Transverse colon (tissue), 4 donors: Measurements from ENCODE around the gene UCKL1. TPM values are rescaled to one million over a fixed set of nuclear protein-coding genes. Genes with fewer than 3 reads are reported as not detected.

ENCODE experiments used
- DNase-seq: peaks from one replicate; pipeline ENCODE4 v3.0.0-alpha.2; 2019
- H3K27ac ChIP-seq, 4 donors: fragments of 200-600 bp; sonication (generic); 2 replicates each; pipeline ENCODE4 v1.5.1; 2016 to 2018; ENCODE audit warnings: inconsistent platforms in 4 of 4
- H3K27me3 ChIP-seq: fragments of 200-600 bp; sonication (generic); 2 replicates; pipeline ENCODE4 v1.5.1; 2017; ENCODE audit warnings: inconsistent platforms
- H3K36me3 ChIP-seq, 4 donors: fragments of 200-600 bp; sonication (generic); 2 replicates each; pipeline ENCODE4 v1.5.1; 2017 to 2019; ENCODE audit warnings: inconsistent platforms in 4 of 4
- H3K4me1 ChIP-seq, 4 donors: fragments of 200-600 bp; sonication (generic); 2 replicates each; pipeline ENCODE4 v1.5.1; 2017 to 2020; ENCODE audit warnings: inconsistent platforms in 4 of 4
- H3K4me3 ChIP-seq, 4 donors: fragments of 200-600 bp; sonication (generic); 1 replicate in 1 of 4; 2 replicates in 3 of 4; pipeline versions ENCODE4 v1.5.1 to v1.6.1; 2017 to 2019; ENCODE audit warnings: inconsistent platforms in 4 of 4
- H3K9me3 ChIP-seq, 2 donors: fragments of 200-600 bp; sonication (generic); 2 replicates each; pipeline ENCODE4 v1.5.1; 2017 to 2019; ENCODE audit warnings: inconsistent platforms in 2 of 2
- EP300 ChIP-seq: sonication (generic); formaldehyde crosslinking; IDR thresholded peaks from one replicate; pipeline ENCODE4 v1.6.1; 2017; ENCODE audit warnings: antibody characterized with exemption, low read depth
- POLR2A ChIP-seq: fragments of 450-650 bp; IDR thresholded peaks from one replicate; pipeline ENCODE4 v1.6.1; 2016; ENCODE audit warnings: antibody characterized with exemption, mild to moderate bottlenecking, moderate library complexity
- POLR2AphosphoS5 ChIP-seq, 3 donors: sonication (generic); formaldehyde crosslinking; IDR thresholded peaks; one replicate each; pipeline ENCODE4 v1.6.1; 2016; ENCODE audit warnings: antibody characterized with exemption in 3 of 3
- WGBS, 2 donors: methylation state at CpG; one replicate each; pipeline ENCODE4 v1.1.5; 2018; ENCODE audit warnings: low coverage in 1 of 2; 5-methylcytosine and 5-hydroxymethylcytosine counted together
- in situ Hi-C, 4 donors: fragments of 200-750 bp; cut with MboI; loops; one replicate each; pipeline versions ENCODE4 v1.15.0 to v1.15.1; 2017; ENCODE audit warnings: low sequenced_read_pairs in 3 of 4, low pct_ligation_motif_present in 1 of 4, low pct_unique_long_range_greater_than_20kb in 1 of 4
- intact Hi-C: fragments of 100-400 bp; cut with DNase I; formaldehyde crosslinking; loops from one replicate; pipeline ENCODE4 v1.15.1; 2023; ENCODE audit warnings: low total_unique reads
- total RNA-seq, 4 donors: library from RNA; depleted of rRNA; stranded (reverse); fragments of >200 nt; gene quantifications; one replicate each; pipeline ENCODE4 v1.1.0, GENCODE V29; 2016
- TF ChIP-seq, protein P1 (sequence below), 5 experiments: fragments of 200-600 bp in 3 of 5; fragments of 450-650 bp in 2 of 5; sonication (generic) in 3 of 5; IDR thresholded peaks; 1 replicate in 2 of 5; 2 replicates in 3 of 5; pipeline ENCODE4 v1.5.1; 2016 to 2017; ENCODE audit warnings: antibody characterized with exemption in 5 of 5, inconsistent platforms in 3 of 5, mild to moderate bottlenecking in 2 of 5, moderate library complexity in 1 of 5

The UCKL1 gene
- total RNA-seq, 4 donors from 2014 or later = 41.1 to 189 (median 68.5) TPM

DNA sequence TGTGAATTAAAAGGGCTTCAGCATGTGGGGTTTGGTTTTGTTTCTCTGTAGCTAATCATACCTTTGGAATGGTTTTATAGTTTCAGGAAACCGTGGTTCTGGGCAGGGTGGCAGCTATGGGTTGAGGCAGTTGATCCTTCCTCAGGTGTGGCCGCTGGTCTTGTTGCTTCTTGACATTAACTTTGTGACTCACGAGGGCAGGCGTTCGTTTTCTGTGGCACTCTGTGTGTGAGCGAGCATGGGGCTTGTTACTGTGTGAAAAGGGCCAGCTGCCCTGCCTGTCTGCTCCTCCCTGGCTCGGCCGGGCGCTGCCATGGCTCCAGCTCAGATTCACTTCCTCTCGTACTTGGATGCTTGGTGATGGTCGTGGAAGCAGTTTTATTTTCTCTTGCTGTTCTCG is 45.0 kb downstream of the UCKL1 start:
- intact Hi-C loops (no loop called here), in situ Hi-C loops (no loop called here)
- TF ChIP-seq POLR2A (peak; percentile 25), EP300 (no peak), POLR2AphosphoS5 (IDR thresholded peaks at IDR 0.05) (peak in 2 of 3 donors; percentile 32 to 66)
- TF ChIP-seq, protein P1, sequence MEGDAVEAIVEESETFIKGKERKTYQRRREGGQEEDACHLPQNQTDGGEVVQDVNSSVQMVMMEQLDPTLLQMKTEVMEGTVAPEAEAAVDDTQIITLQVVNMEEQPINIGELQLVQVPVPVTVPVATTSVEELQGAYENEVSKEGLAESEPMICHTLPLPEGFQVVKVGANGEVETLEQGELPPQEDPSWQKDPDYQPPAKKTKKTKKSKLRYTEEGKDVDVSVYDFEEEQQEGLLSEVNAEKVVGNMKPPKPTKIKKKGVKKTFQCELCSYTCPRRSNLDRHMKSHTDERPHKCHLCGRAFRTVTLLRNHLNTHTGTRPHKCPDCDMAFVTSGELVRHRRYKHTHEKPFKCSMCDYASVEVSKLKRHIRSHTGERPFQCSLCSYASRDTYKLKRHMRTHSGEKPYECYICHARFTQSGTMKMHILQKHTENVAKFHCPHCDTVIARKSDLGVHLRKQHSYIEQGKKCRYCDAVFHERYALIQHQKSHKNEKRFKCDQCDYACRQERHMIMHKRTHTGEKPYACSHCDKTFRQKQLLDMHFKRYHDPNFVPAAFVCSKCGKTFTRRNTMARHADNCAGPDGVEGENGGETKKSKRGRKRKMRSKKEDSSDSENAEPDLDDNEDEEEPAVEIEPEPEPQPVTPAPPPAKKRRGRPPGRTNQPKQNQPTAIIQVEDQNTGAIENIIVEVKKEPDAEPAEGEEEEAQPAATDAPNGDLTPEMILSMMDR (IDR thresholded peaks at IDR 0.05) = no peak
- H3K4me3 ChIP-seq = no peak overlapping the region
- peak overlapping the region; percentile 58 to 75 (median 68) for H3K27ac ChIP-seq
- H3K27me3 ChIP-seq = no peaks in the 10 kb centered on the region
- no peaks in the 10 kb centered on the region for H3K9me3 ChIP-seq
- peak; percentile 83 for DNase-seq
- H3K36me3 ChIP-seq = no peaks in the 10 kb centered on the region
- peaks cover 15 to 62% (median 38%) of the 10 kb centered on the region in 4 donors for H3K4me1 ChIP-seq
- 37% methylated on average over 4 to 12 of the region's 12 CpGs for WGBS, 2 donors

DNA sequence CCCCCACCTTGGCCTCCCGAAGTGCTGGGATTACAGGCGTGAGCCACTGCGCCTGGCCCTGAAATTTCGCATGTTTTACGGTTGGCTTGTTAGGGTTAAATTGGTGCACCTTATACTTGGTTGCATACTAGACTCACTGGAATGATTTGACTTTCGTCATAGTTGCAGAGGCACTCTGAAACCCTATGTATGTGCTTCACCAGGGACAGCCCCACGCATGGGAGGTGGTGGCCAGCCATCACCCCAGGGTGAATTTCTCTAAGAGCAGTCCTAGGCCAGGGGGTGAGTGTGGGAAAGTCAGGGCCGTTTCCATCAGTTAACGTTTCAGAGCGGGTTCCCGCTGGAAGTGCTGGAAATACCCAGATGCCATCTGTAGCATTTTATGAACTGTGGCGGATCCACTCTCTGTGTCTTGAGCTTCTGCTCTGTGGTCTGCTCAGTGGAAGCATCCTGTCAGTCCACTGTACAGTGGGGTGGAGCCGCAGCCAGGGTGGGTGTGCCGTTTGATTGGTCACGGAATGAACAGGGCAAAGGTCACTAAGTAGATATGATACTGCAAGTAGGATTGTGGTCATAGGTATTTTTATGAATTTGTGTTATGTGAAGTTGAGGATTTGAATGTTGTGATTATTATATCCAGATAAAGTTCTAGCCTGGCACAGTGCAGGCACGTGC is 48.1 kb downstream of the UCKL1 start:
- WGBS, 2 donors = 40 to 58% methylated on average over 1 to 16 of the region's 16 CpGs
- no peak for TF ChIP-seq EP300
- peak in 1 of 3 donors; percentile 69 for TF ChIP-seq POLR2AphosphoS5 (IDR thresholded peaks at IDR 0.05)
- intact Hi-C loops (loop anchor here (5.0 kb wide), 1 partner anchor 64 kb away; no protein-coding TSS in a partner anchor), in situ Hi-C loops (no loop called here)
- DNase-seq = peak; percentile 80
- no peaks in the 10 kb centered on the region for H3K27me3 ChIP-seq
- H3K27ac ChIP-seq = peak overlapping the region; percentile 66 to 75 (median 70)
- H3K36me3 ChIP-seq = no peaks in the 10 kb centered on the region
- H3K9me3 ChIP-seq = no peaks in the 10 kb centered on the region
- H3K4me3 ChIP-seq = no peak overlapping the region
- peaks cover 15 to 76% (median 47%) of the 10 kb centered on the region in 4 donors for H3K4me1 ChIP-seq

DNA sequence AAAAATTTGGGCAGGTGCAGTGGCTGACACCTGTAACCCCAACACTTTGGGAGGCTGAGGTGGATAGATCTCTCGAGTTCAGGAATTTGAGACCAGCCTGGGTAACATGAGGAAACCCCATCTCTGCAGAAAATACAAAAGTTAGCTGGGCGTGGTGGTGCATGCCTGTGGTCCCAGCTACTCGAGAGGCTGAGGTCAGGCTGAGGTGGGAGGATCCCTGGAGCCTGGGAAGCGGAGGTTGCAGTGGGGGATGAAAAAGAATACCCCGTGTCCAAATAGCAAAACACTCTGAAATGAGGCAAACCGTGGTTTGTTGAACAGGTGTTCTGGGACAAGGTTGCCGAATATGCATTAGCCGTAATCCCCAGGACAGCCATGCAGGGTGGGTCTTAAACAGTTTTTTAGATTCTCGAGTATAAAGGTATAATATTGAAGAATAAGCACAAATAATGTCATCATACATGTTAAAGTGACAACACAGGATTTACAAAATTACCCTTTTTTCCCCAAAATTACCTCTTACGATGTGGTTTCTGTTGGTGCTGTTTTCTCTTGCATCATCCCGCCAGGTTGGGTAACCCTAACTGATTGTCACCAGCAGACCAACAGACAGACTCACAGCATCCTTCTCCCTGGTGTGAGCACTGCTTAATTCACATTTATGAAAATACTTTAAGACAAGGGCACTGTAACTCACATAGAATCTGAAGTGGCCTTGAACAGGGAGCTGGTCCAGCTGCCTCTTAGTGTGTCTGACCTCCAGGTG is 52.2 kb downstream of the UCKL1 start:
- intact Hi-C loops = no loop called here
- peaks cover 4 to 55% (median 31%) of the 10 kb centered on the region in 4 donors for H3K4me1 ChIP-seq

DNA sequence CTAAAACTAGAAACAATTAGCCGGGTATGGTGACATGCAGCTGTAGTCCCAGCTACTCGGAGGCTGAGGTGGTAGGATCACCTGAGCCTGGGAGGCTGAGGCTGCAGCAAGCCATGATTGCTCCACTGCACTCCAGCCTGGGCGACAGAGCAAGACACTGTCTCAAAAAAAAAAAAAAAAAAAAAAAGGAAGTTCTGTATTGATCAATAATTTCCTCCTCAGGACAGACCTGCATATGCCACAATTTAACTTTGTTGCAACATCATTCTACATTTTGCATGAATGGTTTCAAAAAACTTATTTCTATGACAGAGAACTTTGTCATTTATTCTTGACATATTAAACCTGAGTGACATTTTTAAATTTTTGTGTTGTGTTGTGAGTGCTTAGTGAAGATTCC is 55.8 kb downstream of the UCKL1 start:
- TF ChIP-seq EP300 (no peak), POLR2AphosphoS5 (IDR thresholded peaks at IDR 0.05) (no peak), POLR2A (no peak)
- TF ChIP-seq, protein P1 (IDR thresholded peaks at IDR 0.05) = no peak
- H3K4me1 ChIP-seq = peaks cover 16 to 66% (median 41%) of the 10 kb centered on the region in 4 donors
- H3K36me3 ChIP-seq = no peaks in the 10 kb centered on the region
- H3K27me3 ChIP-seq = no peaks in the 10 kb centered on the region
- intact Hi-C loops (no loop called here), in situ Hi-C loops (no loop called here)
- no peaks in the 10 kb centered on the region for H3K9me3 ChIP-seq
- no peak overlapping the region for H3K4me3 ChIP-seq
- WGBS, 2 donors = 78 to 93% methylated on average over 2 to 3 of the region's 3 CpGs
- no peak for DNase-seq
- no peak overlapping the region for H3K27ac ChIP-seq

More for the DNA sequence above, 52.2 kb downstream of the UCKL1 start:
- H3K27me3 ChIP-seq = no peaks in the 10 kb centered on the region
- H3K4me3 ChIP-seq = no peak overlapping the region
- no peak for DNase-seq
- H3K9me3 ChIP-seq = no peaks in the 10 kb centered on the region
- WGBS, 2 donors = 87 to 88% methylated on average over 6 to 11 of the region's 11 CpGs
- H3K27ac ChIP-seq = no peak overlapping the region
- no peaks in the 10 kb centered on the region for H3K36me3 ChIP-seq
- TF ChIP-seq POLR2AphosphoS5 (IDR thresholded peaks at IDR 0.05) (no peak), POLR2A (no peak), EP300 (no peak)
- TF ChIP-seq, protein P1 (IDR thresholded peaks at IDR 0.05) = no peak
- in situ Hi-C loops = no loop called here
